Tibial nerve (tissue), 4 donors: ENCODE data around the gene B3GALNT1. TPM values are rescaled to one million over a fixed set of nuclear protein-coding genes. Genes with fewer than 3 reads are reported as not detected.

ENCODE experiments used
- DNase-seq, 2 donors: peaks; one replicate each; pipeline ENCODE4 v3.0.0-alpha.2; 2019; ENCODE audit warnings: low spot score in 2 of 2
- H3K27ac ChIP-seq, 4 donors: fragments of 200-600 bp; sonication (generic) in 3 of 4; one replicate each; pipeline ENCODE4 v1.5.1; 2017 to 2019; ENCODE audit warnings: mild to moderate bottlenecking in 1 of 4
- H3K27me3 ChIP-seq, 2 donors: fragments of 200-600 bp; sonication (generic) in 1 of 2; one replicate each; pipeline versions ENCODE4 v1.5.1 to v1.6.0; 2017 to 2019
- H3K36me3 ChIP-seq, 3 donors: fragments of 200-600 bp; sonication (generic); one replicate each; pipeline ENCODE4 v1.5.1; 2018 to 2019
- H3K4me1 ChIP-seq, 4 donors: fragments of 200-600 bp; sonication (generic) in 3 of 4; one replicate each; pipeline ENCODE4 v1.5.1; 2017 to 2019
- H3K4me3 ChIP-seq, 4 donors: fragments of 200-600 bp; sonication (generic) in 3 of 4; one replicate each; pipeline ENCODE4 v1.5.1; 2017 to 2019; ENCODE audit warnings: mild to moderate bottlenecking in 1 of 4, moderate library complexity in 1 of 4
- H3K9me3 ChIP-seq, 4 donors: fragments of 200-600 bp; sonication (generic) in 3 of 4; one replicate each; pipeline ENCODE4 v1.5.1; 2017 to 2019
- EP300 ChIP-seq, 2 donors: sonication (generic); formaldehyde crosslinking; IDR thresholded peaks; one replicate each; pipeline ENCODE4 v1.6.1; 2017; ENCODE audit warnings: antibody characterized with exemption in 2 of 2, mild to moderate bottlenecking in 1 of 2
- POLR2A ChIP-seq, 2 donors: fragments of 450-650 bp; IDR thresholded peaks; one replicate each; pipeline ENCODE4 v1.6.1; 2017; ENCODE audit warnings: antibody characterized with exemption in 2 of 2, mild to moderate bottlenecking in 2 of 2, moderate library complexity in 2 of 2
- WGBS, 2 donors: methylation state at CpG; one replicate each; pipeline ENCODE4 v1.1.5; 2018; 5-methylcytosine and 5-hydroxymethylcytosine counted together
- total RNA-seq, 4 donors: library from RNA; depleted of rRNA; stranded (reverse); fragments of >200 nt; gene quantifications; one replicate each; pipeline ENCODE4 v1.1.0, GENCODE V29; 2016
- TF ChIP-seq, protein P1 (sequence below), 5 experiments: fragments of 200-600 bp in 3 of 5; fragments of 450-650 bp in 2 of 5; sonication (generic) in 3 of 5; IDR thresholded peaks; one replicate each; pipeline ENCODE4 v1.5.1; 2016 to 2019; ENCODE audit warnings: antibody characterized with exemption in 5 of 5, mild to moderate bottlenecking in 3 of 5, moderate library complexity in 2 of 5

The B3GALNT1 gene
- total RNA-seq, 4 donors from 2014 or later, result 5.7 to 21.6 (median 8.2) TPM

DNA sequence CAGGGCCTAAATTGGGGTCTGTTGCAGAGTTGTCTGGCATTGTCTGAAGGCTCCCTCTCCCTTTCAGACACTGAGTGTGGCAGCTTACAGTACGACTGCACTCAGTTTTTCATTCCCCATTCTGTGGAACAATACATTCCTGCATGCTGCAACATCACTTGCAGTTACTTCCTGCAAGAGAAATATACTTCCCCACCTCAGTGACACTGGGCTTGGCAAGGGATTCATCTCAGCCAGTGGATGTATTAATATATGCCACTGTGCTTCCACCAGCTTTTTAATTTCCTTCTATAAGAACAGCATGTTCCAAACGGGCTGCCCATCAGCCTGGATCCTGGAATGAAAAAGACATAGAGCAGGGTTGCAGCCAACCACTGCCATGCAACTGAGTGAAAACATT is 23.1 kb downstream of the B3GALNT1 start:
- no peak for DNase-seq
- Histone ChIP-seq H3K27ac (no peak overlapping the region), H3K4me1 (peaks cover 0 to 10% (median 2%) of the 10 kb centered on the region in 4 donors), H3K9me3 (no peaks in the 10 kb centered on the region), H3K36me3 (peaks cover 0 to 10% (median 0%) of the 10 kb centered on the region in 3 donors), H3K27me3 (no peaks in the 10 kb centered on the region), H3K4me3 (no peak overlapping the region)
- 42 to 46% methylated on average over 2 of the region's 2 CpGs for WGBS, 2 donors
- TF ChIP-seq, protein P1, sequence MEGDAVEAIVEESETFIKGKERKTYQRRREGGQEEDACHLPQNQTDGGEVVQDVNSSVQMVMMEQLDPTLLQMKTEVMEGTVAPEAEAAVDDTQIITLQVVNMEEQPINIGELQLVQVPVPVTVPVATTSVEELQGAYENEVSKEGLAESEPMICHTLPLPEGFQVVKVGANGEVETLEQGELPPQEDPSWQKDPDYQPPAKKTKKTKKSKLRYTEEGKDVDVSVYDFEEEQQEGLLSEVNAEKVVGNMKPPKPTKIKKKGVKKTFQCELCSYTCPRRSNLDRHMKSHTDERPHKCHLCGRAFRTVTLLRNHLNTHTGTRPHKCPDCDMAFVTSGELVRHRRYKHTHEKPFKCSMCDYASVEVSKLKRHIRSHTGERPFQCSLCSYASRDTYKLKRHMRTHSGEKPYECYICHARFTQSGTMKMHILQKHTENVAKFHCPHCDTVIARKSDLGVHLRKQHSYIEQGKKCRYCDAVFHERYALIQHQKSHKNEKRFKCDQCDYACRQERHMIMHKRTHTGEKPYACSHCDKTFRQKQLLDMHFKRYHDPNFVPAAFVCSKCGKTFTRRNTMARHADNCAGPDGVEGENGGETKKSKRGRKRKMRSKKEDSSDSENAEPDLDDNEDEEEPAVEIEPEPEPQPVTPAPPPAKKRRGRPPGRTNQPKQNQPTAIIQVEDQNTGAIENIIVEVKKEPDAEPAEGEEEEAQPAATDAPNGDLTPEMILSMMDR (IDR thresholded peaks at IDR 0.05), result no peak
- TF ChIP-seq POLR2A (IDR thresholded peaks at IDR 0.05) (no peak), EP300 (IDR thresholded peaks at IDR 0.05) (no peak)

DNA sequence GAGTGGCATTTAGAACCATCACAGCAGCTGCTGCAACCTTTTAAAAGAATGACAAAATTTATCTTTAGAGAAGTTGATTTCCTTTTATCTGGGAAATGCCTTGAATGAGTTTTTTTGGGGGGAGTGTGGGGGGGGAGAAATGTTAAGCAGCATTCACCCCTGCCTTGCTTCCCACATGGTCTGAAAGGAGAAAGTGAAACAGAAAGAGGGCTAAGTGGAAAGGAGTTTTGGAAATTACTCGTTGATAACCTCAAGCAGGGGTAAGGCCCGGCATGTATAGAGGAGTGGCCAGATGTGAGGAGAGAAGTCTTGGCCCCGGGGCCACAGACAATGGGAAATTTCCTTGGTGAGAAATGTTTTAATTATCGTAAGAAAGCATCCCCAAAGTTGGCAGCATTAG is 23.5 kb downstream of the B3GALNT1 start:
- Histone ChIP-seq H3K4me1 (peaks cover 0 to 10% (median 2%) of the 10 kb centered on the region in 4 donors), H3K36me3 (peaks cover 0 to 10% (median 0%) of the 10 kb centered on the region in 3 donors), H3K27me3 (no peaks in the 10 kb centered on the region), H3K4me3 (no peak overlapping the region), H3K27ac (no peak overlapping the region), H3K9me3 (no peaks in the 10 kb centered on the region)
- 53 to 67% methylated on average over 4 of the region's 4 CpGs for WGBS, 2 donors
- DNase-seq, result no peak
- TF ChIP-seq EP300 (IDR thresholded peaks at IDR 0.05) (no peak), POLR2A (IDR thresholded peaks at IDR 0.05) (no peak)
- TF ChIP-seq, protein P1 (IDR thresholded peaks at IDR 0.05), result no peak

DNA sequence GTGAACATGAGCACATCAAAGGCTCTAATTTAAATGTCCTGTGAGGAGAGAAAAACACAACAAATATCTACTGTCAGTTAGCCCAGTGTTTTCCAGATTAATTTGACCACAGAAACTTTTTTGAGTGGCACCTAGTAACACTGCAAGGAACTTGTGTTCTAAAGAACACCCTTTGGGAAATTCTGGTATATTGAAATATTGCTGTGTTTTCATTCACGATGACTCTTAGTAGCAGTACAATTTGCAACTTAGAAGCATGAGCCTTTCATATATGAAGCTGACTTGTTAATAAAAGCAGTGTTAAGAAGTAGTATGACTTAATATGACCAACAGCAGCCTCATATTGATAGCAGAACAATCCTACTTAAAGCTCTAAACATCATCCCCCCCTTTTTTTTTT is 32.0 kb downstream of the B3GALNT1 start:
- TF ChIP-seq EP300 (IDR thresholded peaks at IDR 0.05), result no peak
- no peak for TF ChIP-seq POLR2A (IDR thresholded peaks at IDR 0.05)
- TF ChIP-seq, protein P1 (IDR thresholded peaks at IDR 0.05), result no peak
- WGBS, 2 donors, result 95 to 100% methylated on average over 1 of the region's 1 CpG
- H3K27ac ChIP-seq, result no peak overlapping the region
- no peaks in the 10 kb centered on the region for H3K27me3 ChIP-seq
- no peak for DNase-seq
- no peak overlapping the region for H3K4me3 ChIP-seq
- no peaks in the 10 kb centered on the region for H3K9me3 ChIP-seq
- H3K36me3 ChIP-seq, result no peaks in the 10 kb centered on the region
- peaks cover 0 to 22% (median 1%) of the 10 kb centered on the region in 4 donors for H3K4me1 ChIP-seq

DNA sequence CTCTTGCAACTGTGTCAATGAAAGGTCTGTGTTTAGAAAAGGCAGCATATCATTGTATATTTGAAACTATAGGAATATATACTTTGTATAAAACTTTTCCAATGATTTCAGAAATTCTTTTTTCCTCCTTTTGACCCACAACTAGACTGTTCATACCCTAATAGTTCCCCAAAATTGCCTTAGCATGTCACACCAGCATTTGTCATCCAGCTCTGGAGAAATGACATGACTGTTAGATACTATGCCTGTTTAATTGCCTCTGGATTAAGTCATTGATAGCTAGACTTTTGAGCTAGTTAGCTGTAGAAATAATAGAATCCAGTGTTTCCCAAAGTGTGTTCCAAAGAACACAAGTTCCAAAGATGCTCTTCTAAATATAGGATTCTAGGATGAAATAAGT is 32.4 kb downstream of the B3GALNT1 start:
- H3K36me3 ChIP-seq, result no peaks in the 10 kb centered on the region
- H3K27ac ChIP-seq, result no peak overlapping the region
- DNase-seq, result no peak
- H3K9me3 ChIP-seq, result no peaks in the 10 kb centered on the region
- H3K27me3 ChIP-seq, result no peaks in the 10 kb centered on the region
- peaks cover 0 to 22% (median 1%) of the 10 kb centered on the region in 4 donors for H3K4me1 ChIP-seq
- H3K4me3 ChIP-seq, result no peak overlapping the region
- TF ChIP-seq, protein P1 (IDR thresholded peaks at IDR 0.05), result no peak
- no peak for TF ChIP-seq EP300 (IDR thresholded peaks at IDR 0.05)
- TF ChIP-seq POLR2A (IDR thresholded peaks at IDR 0.05), result no peak

DNA sequence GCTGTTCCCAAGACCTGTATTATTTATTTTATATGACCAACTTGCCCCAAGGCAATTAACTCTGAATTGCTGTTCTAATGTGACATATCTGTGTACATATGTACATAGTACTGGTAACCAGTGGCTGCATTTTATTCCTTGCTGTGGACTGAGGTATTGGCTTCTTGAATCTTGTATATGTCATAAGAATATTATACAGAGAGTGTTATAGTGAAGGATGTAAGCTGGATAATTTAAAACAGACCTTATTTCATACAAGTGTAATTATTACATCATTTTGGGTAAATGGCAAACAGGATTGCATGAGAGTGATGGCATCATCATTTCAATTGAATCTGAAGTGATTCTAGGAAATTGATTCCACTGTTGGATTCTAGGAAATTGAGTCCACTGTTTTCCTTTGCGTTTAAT is 32.9 kb downstream of the B3GALNT1 start:
- DNase-seq, result no peak
- no peaks in the 10 kb centered on the region for H3K36me3 ChIP-seq
- no peaks in the 10 kb centered on the region for H3K9me3 ChIP-seq
- H3K27me3 ChIP-seq, result no peaks in the 10 kb centered on the region
- WGBS, 2 donors, result 90 to 94% methylated on average over 1 of the region's 1 CpG
- no peak overlapping the region for H3K4me3 ChIP-seq
- H3K27ac ChIP-seq, result no peak overlapping the region
- no peak for TF ChIP-seq POLR2A (IDR thresholded peaks at IDR 0.05)
- TF ChIP-seq, protein P1 (IDR thresholded peaks at IDR 0.05), result no peak
- no peak for TF ChIP-seq EP300 (IDR thresholded peaks at IDR 0.05)
- H3K4me1 ChIP-seq, result peaks cover 0 to 22% (median 1%) of the 10 kb centered on the region in 4 donors
